Liver (tissue), 9 donors: ENCODE data around the gene VPS52. TPM values are rescaled to one million over a fixed set of nuclear protein-coding genes. Genes with fewer than 3 reads are reported as not detected.

Experiments
- DNase-seq: peaks from one replicate; pipeline ENCODE4 v3.0.0-alpha.2; 2017; ENCODE audit warnings: low spot score
- H3K27ac ChIP-seq, 2 donors: one replicate each; pipeline ENCODE4 v1.7.0; 2013; ENCODE audit warnings: inconsistent platforms in 2 of 2, low read length in 2 of 2, control low read depth in 1 of 2, low read depth in 1 of 2, mild to moderate bottlenecking in 1 of 2
- H3K27me3 ChIP-seq, 4 donors: one replicate each; pipeline versions ENCODE4 v1.6.1 to v1.7.0; 2013; ENCODE audit warnings: low read length in 3 of 4, inconsistent platforms in 1 of 4, mild to moderate bottlenecking in 1 of 4, moderate library complexity in 1 of 4; ENCODE audit not compliant: control insufficient read depth in 4 of 4, insufficient read depth in 4 of 4
- H3K36me3 ChIP-seq, 4 donors: one replicate each; pipeline versions ENCODE4 v1.6.1 to v1.7.0; 2013; ENCODE audit warnings: low read length in 3 of 4, mild to moderate bottlenecking in 3 of 4, low read depth in 1 of 4, moderate library complexity in 1 of 4; ENCODE audit not compliant: control insufficient read depth in 4 of 4, insufficient read depth in 3 of 4
- H3K4me1 ChIP-seq, 4 donors: one replicate each; pipeline versions ENCODE4 v1.6.1 to v1.7.0; 2013; ENCODE audit warnings: low read length in 3 of 4, mild to moderate bottlenecking in 3 of 4, moderate library complexity in 1 of 4; ENCODE audit not compliant: control insufficient read depth in 4 of 4, insufficient read depth in 4 of 4
- H3K4me3 ChIP-seq, 3 donors: one replicate each; pipeline versions ENCODE4 v1.6.1 to v1.7.0; 2013; ENCODE audit warnings: low read length in 3 of 3, control low read depth in 1 of 3, low read depth in 1 of 3, mild to moderate bottlenecking in 1 of 3
- H3K9ac ChIP-seq, 2 donors: one replicate each; pipeline ENCODE4 v1.7.0; 2013; ENCODE audit warnings: low read length in 2 of 2, mild to moderate bottlenecking in 2 of 2, moderate library complexity in 2 of 2, control low read depth in 1 of 2, low read depth in 1 of 2
- H3K9me3 ChIP-seq, 4 donors: one replicate each; pipeline versions ENCODE4 v1.6.1 to v1.7.0; 2013; ENCODE audit warnings: low read length in 3 of 4; ENCODE audit not compliant: control insufficient read depth in 4 of 4
- EGR1 ChIP-seq, 2 donors: IDR thresholded peaks; 2 replicates each; pipeline ENCODE4 v1.6.1; 2016 to 2018; ENCODE audit warnings: antibody characterized with exemption in 2 of 2, low read depth in 2 of 2
- FOXA2 ChIP-seq: IDR thresholded peaks from 2 replicates; pipeline ENCODE4 v1.6.1; 2016; ENCODE audit warnings: antibody characterized with exemption
- GABPA ChIP-seq, 2 donors: IDR thresholded peaks in 1 of 2; conservative IDR thresholded peaks in 1 of 2; 2 replicates each; pipeline ENCODE4 v1.6.1; 2016; ENCODE audit warnings: antibody characterized with exemption in 2 of 2, mild to moderate bottlenecking in 1 of 2, moderate library complexity in 1 of 2
- MAX ChIP-seq: IDR thresholded peaks from 2 replicates; pipeline ENCODE4 v1.6.1; 2016; ENCODE audit warnings: antibody characterized with exemption
- NR2F2 ChIP-seq: IDR thresholded peaks from 2 replicates; pipeline ENCODE4 v1.6.1; 2016; ENCODE audit warnings: antibody characterized with exemption
- REST ChIP-seq: IDR thresholded peaks from 2 replicates; pipeline ENCODE4 v1.6.1; 2016; ENCODE audit warnings: antibody characterized with exemption, mild to moderate bottlenecking
- RXRA ChIP-seq, 2 donors: IDR thresholded peaks; 2 replicates each; pipeline ENCODE4 v1.6.1; 2017 to 2018; ENCODE audit warnings: antibody characterized with exemption in 2 of 2, mild to moderate bottlenecking in 1 of 2
- SP1 ChIP-seq: IDR thresholded peaks from 2 replicates; pipeline ENCODE4 v1.6.1; 2018; ENCODE audit warnings: antibody characterized with exemption, mild to moderate bottlenecking
- TAF1 ChIP-seq: conservative IDR thresholded peaks from 2 replicates; pipeline ENCODE4 v1.6.1; 2016; ENCODE audit warnings: antibody characterized with exemption, mild to moderate bottlenecking
- YY1 ChIP-seq: IDR thresholded peaks from 2 replicates; pipeline ENCODE4 v1.6.1; 2016; ENCODE audit warnings: antibody characterized with exemption, mild to moderate bottlenecking
- WGBS: extraction: QIAGEN DNeasy Blood & Tissue Kit; methylation state at CpG from one replicate; pipeline ENCODE4 v1.1.7; 2013; 5-methylcytosine and 5-hydroxymethylcytosine counted together
- polyA plus RNA-seq, 2 donors: library from polyadenylated mRNA; stranded (reverse) in 1 of 2; unstranded in 1 of 2; fragments of 200-250 nt in 1 of 2; fragments of >200 nt in 1 of 2; fragmentation: Nextera tagmentation in 1 of 2; extraction: Ambion mirVana in 1 of 2; gene quantifications; one replicate each; pipeline versions ENCODE4 v1.2.1 to v1.2.3, GENCODE V29; 2013 to 2015
- total RNA-seq, 2 donors: library from RNA; depleted of rRNA; stranded (reverse); fragments of >200 nt; gene quantifications; one replicate each; pipeline ENCODE4 v1.2.3, GENCODE V29; 2014
- TF ChIP-seq, protein P1 (sequence below): IDR thresholded peaks from 2 replicates; pipeline ENCODE4 v1.6.1; 2016; ENCODE audit warnings: antibody characterized with exemption
- TF ChIP-seq, protein P2 (sequence below): IDR thresholded peaks from 2 replicates; pipeline ENCODE4 v1.6.1; 2016; ENCODE audit warnings: antibody characterized with exemption
- donor health status: healthy.
- donor health status: healthy.
- donor health status: healthy.
- donor health status: healthy.
- donor health status: healthy.

VPS52 gene
- total and polyA plus RNA-seq, 4 donors = 21.3 to 33.4 (median 25.3) TPM

GRCh38 chr6:33272275-33273128 is 826 bp upstream of the VPS52 start:
- WGBS = 18% methylated on average over 22 of the region's 22 CpGs
- no peaks in the 10 kb centered on the region for H3K27me3 ChIP-seq
- H3K9ac ChIP-seq = peak overlapping the region; percentile 70 to 97
- TF ChIP-seq GABPA (IDR thresholded peaks at IDR 0.05 in 1 of 2, conservative IDR thresholded peaks at IDR 0.05 in 1 of 2) (no peak), RXRA (IDR thresholded peaks at IDR 0.05) (no peak), NR2F2 (no peak)
- TF ChIP-seq, protein P1, sequence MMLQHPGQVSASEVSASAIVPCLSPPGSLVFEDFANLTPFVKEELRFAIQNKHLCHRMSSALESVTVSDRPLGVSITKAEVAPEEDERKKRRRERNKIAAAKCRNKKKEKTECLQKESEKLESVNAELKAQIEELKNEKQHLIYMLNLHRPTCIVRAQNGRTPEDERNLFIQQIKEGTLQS = no peak
- peak overlapping the region; percentile 25 to 87 for H3K27ac ChIP-seq
- peak overlapping the region; percentile 64 to 97 (median 79) for H3K4me3 ChIP-seq
- H3K9me3 ChIP-seq = no peaks in the 10 kb centered on the region
- no peak for DNase-seq
- H3K36me3 ChIP-seq = peaks cover 0 to 43% (median 26%) of the 10 kb centered on the region in 4 donors
- H3K4me1 ChIP-seq = peaks cover 9 to 51% (median 41%) of the 10 kb centered on the region in 4 donors

GRCh38 chr6:33271117-33271467 is 584 bp downstream of the VPS52 start:
- Histone ChIP-seq H3K4me1 (peaks cover 9 to 42% (median 34%) of the 10 kb centered on the region in 4 donors), H3K9ac (peak overlapping the region; percentile 97 to 98), H3K4me3 (peak overlapping the region; percentile 64 to 97 (median 96)), H3K9me3 (no peaks in the 10 kb centered on the region), H3K27ac (peak overlapping the region; percentile 83 to 87), H3K27me3 (no peaks in the 10 kb centered on the region), H3K36me3 (peaks cover 3 to 53% (median 36%) of the 10 kb centered on the region in 4 donors)
- DNase-seq = no peak
- no peak for TF ChIP-seq MAX
- TF ChIP-seq FOXA2 = no peak
- no peak for TF ChIP-seq TAF1
- TF ChIP-seq, protein P2, sequence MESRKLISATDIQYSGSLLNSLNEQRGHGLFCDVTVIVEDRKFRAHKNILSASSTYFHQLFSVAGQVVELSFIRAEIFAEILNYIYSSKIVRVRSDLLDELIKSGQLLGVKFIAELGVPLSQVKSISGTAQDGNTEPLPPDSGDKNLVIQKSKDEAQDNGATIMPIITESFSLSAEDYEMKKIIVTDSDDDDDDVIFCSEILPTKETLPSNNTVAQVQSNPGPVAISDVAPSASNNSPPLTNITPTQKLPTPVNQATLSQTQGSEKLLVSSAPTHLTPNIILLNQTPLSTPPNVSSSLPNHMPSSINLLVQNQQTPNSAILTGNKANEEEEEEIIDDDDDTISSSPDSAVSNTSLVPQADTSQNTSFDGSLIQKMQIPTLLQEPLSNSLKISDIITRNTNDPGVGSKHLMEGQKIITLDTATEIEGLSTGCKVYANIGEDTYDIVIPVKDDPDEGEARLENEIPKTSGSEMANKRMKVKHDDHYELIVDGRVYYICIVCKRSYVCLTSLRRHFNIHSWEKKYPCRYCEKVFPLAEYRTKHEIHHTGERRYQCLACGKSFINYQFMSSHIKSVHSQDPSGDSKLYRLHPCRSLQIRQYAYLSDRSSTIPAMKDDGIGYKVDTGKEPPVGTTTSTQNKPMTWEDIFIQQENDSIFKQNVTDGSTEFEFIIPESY = no peak
- no peak for TF ChIP-seq EGR1 (IDR thresholded peaks at IDR 0.05; ENCODE audit: low read depth in 2 of 2)
- no peak for TF ChIP-seq REST
- 4% methylated on average over 7 of the region's 7 CpGs for WGBS

- Histone ChIP-seq H3K36me3 (peaks cover 7 to 70% (median 58%) of the 10 kb centered on the region in 4 donors), H3K4me3 (no peak overlapping the region), H3K9ac (no peak overlapping the region), H3K9me3 (no peaks in the 10 kb centered on the region), H3K27me3 (no peaks in the 10 kb centered on the region), H3K27ac (no peak overlapping the region), H3K4me1 (no peaks in the 10 kb centered on the region)
- TF ChIP-seq, protein P1 = no peak
- TF ChIP-seq SP1 = no peak
- TF ChIP-seq REST = no peak
- TF ChIP-seq MAX = no peak
- TF ChIP-seq YY1 = no peak
- 83% methylated on average over 7 of the region's 7 CpGs for WGBS
- no peak for DNase-seq
These were observed 7.7 kb downstream of the VPS52 start for GRCh38 chr6:33264015-33264414.
